Nephron progenitor cell (in vitro differentiated cells): ENCODE data around the gene MED8.

Source experiments
- DNase-seq: peaks from one replicate; pipeline ENCODE4 v3.0.0; 2021
- H3K27ac Mint-ChIP-seq: 2 replicates; pipeline ENCODE4 v1.8.0; 2021; ENCODE audit warnings: mild to moderate bottlenecking, moderate library complexity, mixed read lengths
- H3K27me3 Mint-ChIP-seq: 2 replicates; pipeline ENCODE4 v1.8.0; 2021; ENCODE audit warnings: mild to moderate bottlenecking, low read depth, mixed read lengths; ENCODE audit not compliant: poor library complexity
- H3K36me3 Mint-ChIP-seq: 2 replicates; pipeline ENCODE4 v1.8.0; 2021; ENCODE audit warnings: low read depth, mixed read lengths
- H3K4me1 Mint-ChIP-seq: 2 replicates; pipeline ENCODE4 v1.8.0; 2021; ENCODE audit warnings: mixed read lengths
- H3K4me3 Mint-ChIP-seq: 2 replicates; pipeline ENCODE4 v1.8.0; 2021; ENCODE audit warnings: mild to moderate bottlenecking, moderate library complexity, mixed read lengths
- H3K9me3 Mint-ChIP-seq: 2 replicates; pipeline ENCODE4 v1.8.0; 2021; ENCODE audit warnings: mild to moderate bottlenecking, moderate library complexity, mixed read lengths
- CTCF ChIP-seq: fragments of 200-600 bp; sonication (generic); IDR thresholded peaks from 2 replicates; pipeline ENCODE4 v1.5.0; 2021; ENCODE audit warnings: antibody characterized with exemption

Gene MED8

GRCh38 chr1:43350976-43351375 is 38.6 kb downstream of the MED8 start:
- TF ChIP-seq CTCF = no peak
- no peak overlapping the region for H3K4me3 Mint-ChIP-seq
- peaks cover 41% of the 10 kb centered on the region for H3K4me1 Mint-ChIP-seq
- H3K27ac Mint-ChIP-seq = no peak overlapping the region
- DNase-seq = no peak
- no peaks in the 10 kb centered on the region for H3K36me3 Mint-ChIP-seq
- H3K9me3 Mint-ChIP-seq = no peaks in the 10 kb centered on the region
- peaks cover 6% of the 10 kb centered on the region for H3K27me3 Mint-ChIP-seq

GRCh38 chr1:43349594-43350306 is 39.9 kb downstream of the MED8 start:
- peak overlapping the region; percentile 84 for H3K4me3 Mint-ChIP-seq
- H3K27me3 Mint-ChIP-seq = peaks cover 10% of the 10 kb centered on the region
- TF ChIP-seq CTCF = no peak
- no peak for DNase-seq
- no peaks in the 10 kb centered on the region for H3K9me3 Mint-ChIP-seq
- H3K27ac Mint-ChIP-seq = peak overlapping the region; percentile 100
- no peaks in the 10 kb centered on the region for H3K36me3 Mint-ChIP-seq
- H3K4me1 Mint-ChIP-seq = peaks cover 41% of the 10 kb centered on the region

- Mint-ChIP-seq H3K4me3 (peak overlapping the region; percentile 84), H3K4me1 (peaks cover 41% of the 10 kb centered on the region), H3K9me3 (no peaks in the 10 kb centered on the region), H3K27ac (peak overlapping the region; percentile 100), H3K36me3 (no peaks in the 10 kb centered on the region), H3K27me3 (peaks cover 10% of the 10 kb centered on the region)
- DNase-seq = peak; percentile 97
- no peak for TF ChIP-seq CTCF
Measured at GRCh38 chr1:43348809-43349593, 40.6 kb downstream of the MED8 start.

GRCh38 chr1:43348343-43348808 is 41.2 kb downstream of the MED8 start:
- H3K27ac Mint-ChIP-seq = no peak overlapping the region
- no peak for DNase-seq
- H3K9me3 Mint-ChIP-seq = no peaks in the 10 kb centered on the region
- H3K4me3 Mint-ChIP-seq = peak overlapping the region; percentile 79
- H3K36me3 Mint-ChIP-seq = no peaks in the 10 kb centered on the region
- H3K27me3 Mint-ChIP-seq = peaks cover 10% of the 10 kb centered on the region
- no peak for TF ChIP-seq CTCF
- peaks cover 41% of the 10 kb centered on the region for H3K4me1 Mint-ChIP-seq

GRCh38 chr1:43346636-43347035 is 43.0 kb downstream of the MED8 start:
- TF ChIP-seq CTCF = no peak
- Mint-ChIP-seq H3K27ac (no peak overlapping the region), H3K27me3 (peaks cover 10% of the 10 kb centered on the region), H3K36me3 (no peaks in the 10 kb centered on the region), H3K4me1 (peaks cover 28% of the 10 kb centered on the region), H3K4me3 (no peak overlapping the region), H3K9me3 (no peaks in the 10 kb centered on the region)
- DNase-seq = no peak
